Stimulated activated CD8-positive, alpha-beta memory T cell treated with anti-CD3 and anti-CD28 coated beads, Interleukin-4, amount 100 ng/mL, for 1 hour (primary cell): ENCODE measurements around the gene EIF4B.
"Not testable (repeated sequence)": the region's sequence is repeated elsewhere in the genome, so short reads cannot be mapped to it uniquely, and the experiment has no call there.

Source experiments
- DNase-seq, 2 donors: peaks; one replicate each; pipeline ENCODE4 v3.0.0-alpha.2; 2020; ENCODE audit warnings: low read depth in 2 of 2, low spot score in 1 of 2

The EIF4B gene, protein sequence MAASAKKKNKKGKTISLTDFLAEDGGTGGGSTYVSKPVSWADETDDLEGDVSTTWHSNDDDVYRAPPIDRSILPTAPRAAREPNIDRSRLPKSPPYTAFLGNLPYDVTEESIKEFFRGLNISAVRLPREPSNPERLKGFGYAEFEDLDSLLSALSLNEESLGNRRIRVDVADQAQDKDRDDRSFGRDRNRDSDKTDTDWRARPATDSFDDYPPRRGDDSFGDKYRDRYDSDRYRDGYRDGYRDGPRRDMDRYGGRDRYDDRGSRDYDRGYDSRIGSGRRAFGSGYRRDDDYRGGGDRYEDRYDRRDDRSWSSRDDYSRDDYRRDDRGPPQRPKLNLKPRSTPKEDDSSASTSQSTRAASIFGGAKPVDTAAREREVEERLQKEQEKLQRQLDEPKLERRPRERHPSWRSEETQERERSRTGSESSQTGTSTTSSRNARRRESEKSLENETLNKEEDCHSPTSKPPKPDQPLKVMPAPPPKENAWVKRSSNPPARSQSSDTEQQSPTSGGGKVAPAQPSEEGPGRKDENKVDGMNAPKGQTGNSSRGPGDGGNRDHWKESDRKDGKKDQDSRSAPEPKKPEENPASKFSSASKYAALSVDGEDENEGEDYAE

DNA sequence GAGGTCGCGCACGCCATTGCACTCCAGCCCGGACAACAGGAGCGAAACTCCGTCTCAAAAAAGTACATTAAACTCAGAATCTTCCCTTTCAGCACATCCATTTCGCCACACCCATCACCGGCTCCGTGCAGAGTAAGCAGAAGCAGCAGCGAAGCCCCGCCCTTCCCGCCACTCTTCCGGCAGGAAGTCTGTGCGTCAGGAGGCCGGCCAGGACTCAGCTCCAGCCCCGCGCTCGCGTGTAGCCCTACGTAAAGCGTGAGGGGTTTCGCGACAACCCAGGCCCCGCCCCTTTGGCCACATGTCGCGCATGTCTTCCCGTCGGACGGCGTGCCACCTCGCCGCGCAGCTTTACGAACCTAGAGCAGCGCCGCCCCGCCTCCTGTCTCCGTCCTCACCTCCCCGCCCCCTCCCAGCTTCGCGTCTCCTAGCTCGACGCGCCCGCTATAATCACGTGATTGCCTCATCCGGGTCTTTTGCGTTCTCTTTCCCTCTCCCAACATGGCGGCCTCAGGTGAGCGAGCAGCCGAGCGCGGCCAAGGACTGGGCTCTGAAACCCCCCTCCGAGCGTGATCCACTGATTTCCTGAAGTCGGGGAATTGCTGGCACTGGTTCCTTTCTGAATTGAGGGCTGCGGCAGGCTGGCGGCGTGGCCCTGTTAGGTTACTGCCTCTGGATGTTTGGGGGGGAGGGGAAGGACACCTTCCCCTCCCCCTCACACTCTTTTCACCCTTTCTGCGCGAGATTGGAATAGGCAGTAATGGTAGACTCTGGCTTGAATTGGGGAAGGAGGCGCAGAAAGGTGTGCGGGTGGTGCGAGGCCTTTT, at the start of gene EIF4B:
TSS of gene EIF4B (plus strand) at position 471 of the 824 bp plus-strand sequence. CDS start at position 499, 28 bp downstream.
- DNase-seq = peak; percentile 99

DNA sequence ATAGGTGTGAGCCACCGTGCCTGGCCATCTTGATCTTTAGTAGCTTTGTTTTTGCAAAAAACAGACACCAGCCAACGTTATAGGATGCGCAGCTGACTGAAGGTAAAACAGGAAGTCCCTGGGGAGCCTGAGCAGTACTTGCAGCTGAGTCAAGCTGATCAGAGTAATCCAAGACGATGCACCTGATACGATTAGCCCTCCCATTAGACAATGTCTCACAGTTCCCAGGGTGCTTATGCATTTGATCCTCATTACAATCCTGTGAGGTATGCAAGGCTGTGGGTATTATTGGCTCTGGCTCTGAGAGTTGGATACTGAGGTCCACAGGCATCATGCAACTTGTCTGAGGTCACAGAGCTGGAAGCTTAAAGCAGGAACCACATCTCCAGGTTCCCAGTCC, 49.3 kb upstream of the EIF4B start:
- no peak for DNase-seq

DNA sequence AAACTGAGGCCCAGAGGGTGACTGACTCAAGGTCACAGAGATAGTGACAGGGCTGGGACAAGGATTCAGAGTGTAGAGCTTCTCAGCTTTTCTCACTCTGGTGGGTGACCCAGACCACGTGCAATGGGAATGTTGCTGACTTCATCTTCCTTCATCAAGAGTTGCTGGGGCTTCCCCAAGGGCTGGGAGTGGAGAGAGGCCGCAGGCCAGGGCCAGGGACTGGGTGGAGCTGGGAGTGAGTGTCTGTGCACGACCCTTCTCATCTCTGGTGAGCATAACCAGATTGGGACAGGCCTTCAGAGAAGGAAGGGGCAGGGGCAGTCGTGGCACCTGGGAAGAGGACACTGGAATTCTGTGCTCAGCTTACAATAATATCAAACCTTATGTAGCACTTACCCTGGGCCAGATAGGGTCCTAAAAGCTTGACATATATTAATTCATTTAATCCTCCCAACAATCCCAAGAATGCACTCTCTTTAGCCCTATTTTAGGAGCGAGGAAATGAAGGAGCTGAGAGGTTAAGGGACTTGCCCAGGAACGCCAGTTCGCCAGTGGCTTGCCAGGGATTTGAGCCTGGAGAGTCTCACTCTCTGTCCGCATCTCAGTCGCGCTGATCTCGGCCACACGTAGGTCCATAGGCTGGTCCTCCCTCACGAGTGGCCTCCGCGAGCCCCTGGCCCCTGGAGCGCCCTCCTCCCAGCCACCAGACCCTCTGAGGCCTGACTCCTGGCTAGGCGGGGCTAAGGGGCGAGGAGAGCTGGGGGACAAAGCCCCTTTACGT, 41.5 kb upstream of the EIF4B start:
- DNase-seq = no peak

DNA sequence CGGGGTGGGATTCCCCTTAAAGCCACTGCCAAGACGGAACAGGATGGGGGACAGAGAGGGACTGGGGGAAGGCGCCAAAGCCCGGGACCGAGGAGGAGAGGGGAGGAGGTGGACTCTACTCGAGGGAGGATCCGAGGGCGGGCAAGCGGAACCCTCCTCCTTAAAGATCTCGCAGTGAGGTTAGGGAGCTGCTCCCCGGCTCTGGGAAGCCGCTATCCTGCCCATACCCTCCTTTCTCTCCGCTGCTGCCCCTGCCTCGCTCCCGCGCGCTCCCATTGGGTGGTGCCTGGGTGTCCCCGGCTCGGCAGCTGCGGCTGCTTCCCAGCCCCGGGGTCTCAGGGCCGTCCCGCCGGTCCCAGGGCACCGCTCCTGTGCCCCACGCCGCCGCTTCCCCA, 40.9 kb upstream of the EIF4B start:
- DNase-seq = no peak

DNA sequence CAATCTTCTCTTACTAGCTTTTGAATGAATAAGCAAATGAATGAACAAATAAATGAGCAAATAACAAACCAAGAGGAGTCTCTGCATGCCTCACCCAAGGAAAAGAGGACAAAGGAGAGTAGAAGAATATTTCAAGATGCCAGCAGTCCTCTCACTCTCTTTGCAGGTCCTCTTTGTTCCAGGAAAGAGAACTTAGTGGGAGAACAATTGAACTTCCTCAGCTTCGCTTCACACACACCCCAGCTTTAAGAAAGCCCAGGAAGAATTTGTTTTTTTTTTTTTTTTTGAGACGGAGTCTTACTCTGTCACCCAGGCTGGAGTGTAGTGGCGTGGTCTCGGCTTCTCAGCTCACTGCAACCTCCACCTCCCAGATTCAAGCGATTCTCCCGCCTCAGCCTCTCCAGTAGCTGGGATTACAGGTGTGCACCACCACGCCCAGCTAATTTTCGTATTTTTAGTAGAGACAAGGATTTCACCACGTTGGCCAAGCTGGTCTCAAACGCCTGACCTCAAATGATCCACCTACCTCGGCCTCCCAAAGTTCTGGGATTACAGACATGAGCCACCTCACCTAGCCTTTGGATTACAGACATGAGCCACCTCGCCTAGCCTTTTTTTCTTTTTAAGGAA, 37.0 kb upstream of the EIF4B start:
- DNase-seq = no peak

DNA sequence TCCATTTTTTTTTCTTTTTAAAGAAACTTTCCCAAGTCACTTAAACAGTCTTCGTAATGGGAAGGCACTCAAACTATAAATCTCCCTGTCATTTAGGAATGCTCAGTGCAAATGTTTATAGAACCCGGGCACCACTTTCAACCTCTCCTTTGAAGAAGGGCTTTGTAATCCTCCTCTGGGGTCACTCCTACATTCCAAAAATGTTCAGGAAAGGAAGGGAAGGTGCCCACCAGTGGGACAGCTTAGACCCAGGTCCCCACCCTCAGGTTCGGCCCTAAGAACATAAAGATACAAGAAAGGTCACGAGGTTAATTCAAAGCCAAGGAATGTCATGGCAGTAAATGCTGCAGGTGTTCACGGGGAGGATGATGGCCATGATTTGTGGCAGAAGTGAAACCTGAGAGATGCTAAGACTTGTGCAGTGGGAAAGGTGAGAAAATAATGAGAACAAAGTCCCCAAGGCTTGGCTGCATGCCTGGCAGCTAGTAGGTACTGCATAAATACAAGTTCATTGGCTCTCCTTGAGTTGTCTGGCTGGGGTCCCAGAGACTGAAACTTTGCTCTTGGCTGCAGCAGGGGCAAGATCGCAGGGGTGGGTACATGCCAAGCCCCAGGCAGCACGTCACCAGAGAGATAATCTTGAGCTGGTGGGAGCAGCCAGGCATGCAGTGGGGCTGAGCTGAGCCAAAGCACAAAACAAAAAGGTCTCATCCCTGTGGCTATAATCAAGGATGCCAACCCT, 36.3 kb upstream of the EIF4B start:
- no peak for DNase-seq

DNA sequence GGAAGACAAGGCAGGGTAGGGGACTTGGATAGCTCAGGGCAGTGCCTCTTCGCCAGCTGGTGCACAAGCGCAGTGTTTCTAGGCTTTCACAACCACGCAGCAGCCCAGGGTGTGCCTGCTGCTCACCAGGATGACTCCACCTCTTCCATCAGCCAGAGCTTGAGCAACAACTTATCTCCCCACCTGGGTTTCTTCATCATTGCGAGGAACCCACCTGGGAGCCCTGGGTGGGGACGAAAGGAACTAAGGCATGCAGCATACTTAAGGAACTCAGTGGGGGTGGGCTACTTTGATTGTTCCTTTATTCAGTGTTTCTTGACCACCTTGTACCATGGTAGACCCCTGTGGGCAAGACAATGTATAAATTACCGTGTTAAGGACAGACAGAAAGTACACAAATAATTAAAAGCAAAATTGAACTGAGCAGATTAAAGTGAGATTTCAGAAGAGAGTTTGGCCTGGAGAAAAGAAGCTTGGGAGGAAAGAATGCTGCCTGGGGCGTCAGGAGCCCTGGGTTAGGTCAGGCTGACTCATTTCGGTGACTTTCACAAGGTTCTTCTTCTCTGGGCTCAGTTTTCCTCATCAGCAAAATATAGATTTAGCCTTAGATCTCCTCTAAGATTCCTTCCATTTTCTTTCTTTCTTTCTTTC, 34.5 kb upstream of the EIF4B start:
- no peak for DNase-seq

DNA sequence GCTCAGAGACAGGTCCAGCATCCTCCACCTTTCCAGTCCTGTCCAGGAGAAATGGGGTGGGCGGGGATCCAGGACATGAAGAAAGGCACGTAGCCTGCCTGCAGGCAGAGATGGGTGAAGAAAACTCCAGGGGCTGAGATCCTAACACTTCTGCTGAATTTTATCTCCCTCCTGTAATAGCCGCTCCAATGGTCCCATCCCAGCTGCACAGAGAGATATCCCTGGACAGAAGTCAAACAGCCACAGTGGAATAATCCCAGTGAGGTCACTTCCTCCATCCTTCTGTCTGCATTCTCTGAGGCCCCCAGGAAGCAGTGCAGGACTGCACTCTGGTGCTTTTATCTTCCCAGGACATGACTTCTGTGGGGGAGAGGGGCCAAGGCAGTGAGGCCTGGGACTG, 31.1 kb upstream of the EIF4B start:
- DNase-seq = no peak

DNA sequence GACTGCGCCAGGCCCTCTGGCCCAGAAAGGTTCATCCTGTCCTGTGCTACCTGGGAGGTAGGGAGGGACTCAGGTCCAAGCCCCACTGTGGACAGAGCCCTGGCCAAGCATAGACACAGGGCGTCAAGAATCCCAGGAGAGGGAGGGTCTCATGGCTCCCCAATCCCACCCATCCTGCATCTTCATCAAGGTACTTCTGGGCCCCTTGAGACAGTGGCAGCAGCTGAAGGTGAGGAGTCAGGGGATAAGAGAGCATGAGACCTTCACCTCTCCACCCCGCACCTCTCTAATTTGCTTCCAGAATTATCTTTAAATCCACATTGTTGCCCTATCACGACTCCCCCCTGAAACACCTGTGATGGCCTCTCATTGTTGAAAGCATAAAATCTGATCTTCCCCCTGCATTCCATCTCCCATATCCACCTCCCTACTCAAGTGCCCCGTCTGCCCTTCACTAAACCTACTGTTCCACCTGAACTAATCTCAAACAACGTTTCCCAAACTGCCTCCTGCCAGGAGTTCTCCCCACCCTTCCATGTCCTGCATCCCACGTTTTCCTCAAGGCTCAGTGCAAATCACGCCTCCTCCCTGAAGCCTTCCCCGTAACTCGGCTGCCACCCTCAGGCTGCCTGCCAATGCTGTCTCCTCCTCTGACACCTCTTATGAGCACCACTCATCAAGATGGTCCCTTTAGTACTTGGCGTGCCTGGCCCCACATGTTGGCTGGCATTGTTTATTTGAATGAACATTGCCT, 30.3 kb upstream of the EIF4B start:
- no peak for DNase-seq

DNA sequence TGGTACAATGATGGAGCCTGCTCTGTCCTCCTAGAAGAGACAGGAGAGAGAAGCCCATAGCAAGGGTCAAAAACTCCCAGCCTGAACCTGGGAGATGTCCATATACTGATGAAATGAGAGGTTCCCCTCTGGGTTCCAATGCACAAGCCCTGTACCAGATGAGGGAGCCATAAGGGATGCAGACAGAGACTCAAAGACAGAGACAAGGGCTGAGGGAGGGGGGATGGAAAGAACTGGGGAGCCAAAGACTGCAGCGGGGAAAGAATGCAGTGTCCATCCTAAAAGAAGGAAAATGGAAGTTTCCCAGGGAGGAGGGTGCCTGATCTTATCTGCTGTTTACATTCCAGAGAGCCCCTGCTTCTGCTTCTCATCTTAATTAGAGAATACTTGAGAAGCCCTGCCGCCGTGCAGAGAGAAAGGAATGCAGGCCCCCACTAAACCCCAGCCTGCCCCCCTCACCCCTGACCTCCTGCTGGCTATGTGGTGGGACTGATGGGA, 29.6 kb upstream of the EIF4B start:
- DNase-seq = no peak

DNA sequence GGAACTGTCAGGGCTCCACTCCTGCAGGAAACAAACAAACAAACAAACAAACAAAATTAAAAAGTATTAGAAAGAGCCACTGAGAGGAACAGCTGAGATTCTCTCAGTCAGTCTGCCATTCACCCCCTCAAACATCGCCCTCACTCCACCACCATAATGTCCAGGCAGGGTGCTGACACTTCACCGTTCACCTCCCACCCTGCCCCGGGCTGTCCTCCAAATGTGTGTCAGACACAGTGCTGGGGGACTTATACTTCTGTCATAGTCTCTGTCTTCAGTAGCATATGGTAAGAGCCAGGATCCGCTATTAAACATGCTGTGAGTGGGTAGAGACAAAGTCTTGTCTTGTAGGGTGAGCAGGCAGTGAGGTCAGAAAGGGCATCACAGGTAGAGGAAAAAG, 29.1 kb upstream of the EIF4B start:
- no peak for DNase-seq

DNA sequence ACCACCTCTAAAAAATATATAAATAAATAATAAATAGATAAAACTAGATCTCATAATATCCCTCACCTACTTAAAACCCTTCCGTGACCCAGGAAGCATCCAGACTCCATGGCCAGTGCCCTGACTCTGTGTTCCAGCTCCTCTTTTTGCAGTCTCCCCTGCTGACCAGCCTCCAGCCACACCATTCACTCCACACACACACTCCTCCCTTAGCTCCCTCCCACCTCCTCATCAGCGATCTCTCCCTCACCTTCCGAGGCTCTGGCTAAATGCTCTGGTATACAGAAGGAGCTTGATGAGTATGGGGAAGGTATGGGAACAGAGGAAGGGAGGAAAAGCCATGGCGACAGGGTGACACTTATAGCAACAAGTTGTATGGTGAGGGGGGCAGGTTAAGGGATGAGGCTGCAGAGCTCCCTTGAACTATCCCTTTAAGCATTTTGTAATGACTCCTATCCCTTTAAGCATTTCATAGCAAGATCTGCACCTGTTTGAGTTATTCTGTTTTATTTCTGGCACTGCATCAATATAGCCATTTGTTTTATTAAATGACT, 26.1 kb upstream of the EIF4B start:
- no peak for DNase-seq

DNA sequence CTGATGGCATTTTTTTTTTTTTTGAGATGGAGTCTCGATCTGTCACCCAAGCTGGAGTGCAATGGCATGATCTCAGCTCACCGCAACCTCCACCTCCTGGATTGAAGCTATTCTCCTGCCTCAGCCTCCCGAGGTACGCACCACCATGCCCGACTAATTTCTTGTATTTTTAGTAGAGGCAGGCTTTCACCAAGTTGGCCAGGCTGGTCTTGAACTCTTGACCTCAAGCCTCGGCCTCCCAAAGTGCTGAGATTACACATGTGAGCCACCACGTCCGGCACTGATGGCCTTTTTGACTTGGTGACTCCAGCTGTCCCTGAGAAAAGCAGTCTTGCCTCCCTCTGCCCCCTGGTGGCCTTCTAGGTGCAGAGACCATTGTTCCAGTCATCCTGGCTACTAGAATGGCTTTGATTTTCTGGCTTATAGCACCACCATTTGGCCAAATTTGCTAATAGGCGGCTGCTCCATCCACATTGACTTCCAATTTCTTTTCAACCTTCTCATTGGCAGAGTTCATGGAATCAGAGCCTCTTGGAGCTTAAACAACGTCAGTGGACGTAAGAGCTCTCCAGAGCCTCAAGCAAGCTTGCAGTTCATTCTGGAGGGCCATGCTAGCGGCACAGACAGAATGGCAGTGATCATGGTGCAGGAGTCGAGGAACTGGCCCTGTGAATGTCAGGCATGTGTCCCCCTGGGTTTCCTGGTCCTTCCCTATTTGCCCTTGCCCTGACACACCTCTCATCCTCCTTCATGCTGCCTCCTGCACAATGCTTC, 25.4 kb upstream of the EIF4B start:
- DNase-seq = peak; percentile 44 to 68

DNA sequence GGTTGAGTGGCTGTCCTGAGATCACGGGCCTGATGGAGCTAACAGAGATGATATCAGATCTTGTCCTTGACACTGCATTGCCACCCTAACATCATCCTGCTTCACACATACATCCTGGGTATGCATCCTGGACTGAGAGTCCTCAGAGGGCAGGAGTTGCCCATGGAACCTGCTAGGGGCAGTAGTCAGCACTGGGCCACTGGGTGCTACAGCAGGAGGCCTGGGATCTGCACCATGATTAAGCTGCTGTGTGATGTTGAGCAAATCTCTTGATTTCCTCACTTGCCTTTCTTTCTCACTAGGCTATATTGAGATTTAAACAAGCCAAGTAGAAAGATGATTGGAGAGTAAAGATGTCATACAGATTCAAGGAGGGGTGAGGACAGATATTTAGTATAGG, 22.1 kb upstream of the EIF4B start:
- DNase-seq = no peak

DNA sequence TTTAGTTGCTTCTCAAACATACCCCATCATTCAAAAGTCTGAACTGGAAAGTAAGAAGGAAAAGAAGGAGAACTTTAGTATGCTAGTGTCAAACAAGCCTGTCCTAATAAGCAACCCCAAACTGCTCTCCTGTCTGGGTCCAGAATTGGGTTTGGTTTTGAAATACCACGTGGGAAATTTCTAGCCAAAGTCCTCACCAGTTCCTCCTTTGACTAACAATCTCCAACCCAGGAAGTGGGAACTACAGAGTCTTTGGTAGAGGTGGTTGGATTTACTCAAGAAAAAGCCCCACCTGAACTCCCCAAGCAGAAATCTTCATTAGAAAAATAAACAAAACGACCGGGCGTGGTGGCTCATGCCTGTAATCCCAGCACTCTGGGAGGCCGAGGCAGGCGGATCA, 17.4 kb upstream of the EIF4B start:
- no peak for DNase-seq

DNA sequence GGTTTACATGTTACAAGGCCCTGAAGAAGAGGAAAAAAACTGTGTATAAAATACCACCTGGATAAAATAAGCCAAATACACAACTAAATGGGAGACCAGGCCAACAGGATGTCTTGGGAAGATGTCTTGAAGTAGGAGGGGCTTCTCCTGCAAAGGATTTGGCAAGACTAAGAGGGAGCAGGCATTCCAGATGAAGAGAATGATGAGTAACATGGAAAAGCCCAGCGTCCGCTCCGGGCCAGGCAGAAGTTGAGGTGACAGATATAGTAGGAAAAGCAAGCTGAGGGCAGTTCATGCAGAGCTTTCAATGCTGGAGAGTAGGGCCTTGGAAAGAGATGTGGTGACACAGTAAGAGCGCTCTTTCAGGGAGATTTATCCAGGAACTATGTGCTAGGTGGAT, 16.1 kb upstream of the EIF4B start:
- DNase-seq = no peak

DNA sequence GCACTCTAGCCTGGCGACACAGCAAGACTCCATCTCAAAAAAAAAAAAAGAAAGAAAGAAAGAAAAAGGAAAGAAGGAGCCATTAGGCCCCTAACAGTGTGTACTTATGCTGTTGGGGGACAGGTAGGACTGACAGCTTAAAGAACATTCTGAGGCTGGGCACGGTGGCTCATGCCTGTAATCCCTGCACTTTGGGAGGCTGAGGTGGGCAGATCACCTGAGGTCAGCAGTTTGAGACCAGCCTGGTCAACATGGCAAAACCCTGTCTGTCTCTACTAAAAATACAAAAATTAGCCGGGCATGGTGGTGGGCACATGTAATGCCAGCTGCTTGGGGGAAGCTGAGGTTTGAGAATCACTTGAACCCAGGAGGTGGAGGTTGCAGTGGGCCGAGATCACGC, 14.0 kb upstream of the EIF4B start:
- DNase-seq = not testable (repeated sequence)
